HG03039 (cell line): ENCODE results near the gene PRDX1.
"Not testable (repeated sequence)": the region's sequence is repeated elsewhere in the genome, so short reads cannot be mapped to it uniquely, and the experiment has no call there.

Experiments used
- ATAC-seq: cut with Tn5 transposase; IDR thresholded peaks from one replicate; pipeline ENCODE4 v1.9.1; 2021; ENCODE audit warnings: mild to moderate bottlenecking, moderate library complexity; ENCODE audit not compliant: unreplicated experiment

The PRDX1 gene

GRCh38 chr1:45467353-45467752, 54.3 kb downstream of the PRDX1 start:
- ATAC-seq = not testable (repeated sequence)

- no peak for ATAC-seq
Measured at GRCh38 chr1:45465277-45465676, 56.4 kb downstream of the PRDX1 start.
